HCT116 (cell line): ENCODE measurements around the gene SLC16A12. TPM values are rescaled to one million over a fixed set of nuclear protein-coding genes. Genes with fewer than 3 reads are reported as not detected.

ENCODE experiments used
- ATAC-seq: fragments of 200-7000 bp; cut with Tn5 transposase; 2 replicates; pipeline ENCODE4 v1.9.1; 2020; ENCODE audit warnings: mild to moderate bottlenecking, moderate library complexity
- BruUV-seq: library from RNA; stranded (reverse); fragments of 400-500 nt; replicated peaks from 2 replicates; lab custom pipeline; 2021; lab: Mats Ljungman, UMichigan
- CTCF ChIA-PET: fragments of 300-600 bp; sonication (Branson Sonifier 250); formaldehyde crosslinking; loops from one replicate; lab custom pipeline; 2021; ENCODE audit warnings: antibody characterized with exemption; lab: Charles Lee
- POLR2A ChIA-PET: fragments of 300-600, 350-600 bp; sonication (Branson Sonifier 250); formaldehyde crosslinking; loops from one replicate; lab custom pipeline; 2021; ENCODE audit warnings: antibody characterized with exemption; lab: Charles Lee
- RAD21 ChIA-PET, 2 experiments: fragments of 300-600 bp; sonication (Branson Sonifier 250); formaldehyde crosslinking; loops; one replicate each; lab custom pipeline; 2023; ENCODE audit warnings: low total read pairs in 2 of 2; ENCODE audit not compliant: uncharacterized antibody in 2 of 2, unreplicated experiment in 2 of 2, low non-redundant PET in 1 of 2; lab: Charles Lee
- DNase-seq: peaks from one replicate; pipeline ENCODE4 v3.0.0-alpha.2; 2010; ENCODE audit warnings: low read depth, low spot score
- H2AFZ ChIP-seq: fragments of 200-600 bp; shearing (Covaris generic), sonication (generic); 2 replicates; pipeline ENCODE4 v1.6.1; 2017; ENCODE audit warnings: low read depth, mixed run types, mixed read lengths, antibody characterized with exemption, low read length; ENCODE audit not compliant: poor library complexity, severe bottlenecking
- H3K27ac ChIP-seq: 2 replicates; pipeline ENCODE4 v1.5.1; 2012; ENCODE audit warnings: low read depth, low read length
- H3K27me3 ChIP-seq: fragments of 200-600 bp; sonication (generic); 2 replicates; pipeline ENCODE4 v1.6.1; 2016; ENCODE audit warnings: mixed run types, low read length, mixed read lengths; ENCODE audit not compliant: insufficient read depth
- H3K36me3 ChIP-seq, 2 experiments: fragments of 200-500 bp in 1 of 2; fragments of 200-600 bp in 1 of 2; sonication (Bioruptor generic) in 1 of 2; sonication (generic) in 1 of 2; 2 replicates each; pipeline versions ENCODE4 v1.5.1 to v1.6.1; 2014 to 2016; ENCODE audit warnings: low read length in 2 of 2, inconsistent platforms in 1 of 2, mixed read lengths in 1 of 2, mixed run types in 1 of 2; ENCODE audit not compliant: insufficient read depth in 2 of 2, control insufficient read depth in 1 of 2
- H3K4me1 ChIP-seq, 2 experiments: fragments of 200-600 bp in 1 of 2; sonication (generic) in 1 of 2; 2 replicates each; pipeline versions ENCODE4 v1.5.1 to v1.6.1; 2012 to 2017; ENCODE audit warnings: low read length in 2 of 2, inconsistent platforms in 1 of 2, mild to moderate bottlenecking in 1 of 2, mixed read lengths in 1 of 2, mixed run types in 1 of 2, moderate library complexity in 1 of 2; ENCODE audit not compliant: insufficient read depth in 2 of 2, control insufficient read depth in 1 of 2
- H3K4me2 ChIP-seq: fragments of 200-600 bp; sonication (generic); 2 replicates; pipeline ENCODE4 v1.6.1; 2017; ENCODE audit warnings: mixed run types, low read length, mixed read lengths
- H3K4me3 ChIP-seq, 2 experiments: fragments of 200-600 bp in 1 of 2; sonication (generic) in 1 of 2; replicated peaks in 1 of 2; 2 replicates each; pipeline ENCODE4 v1.5.1; 2011 to 2016; ENCODE audit warnings: low read length in 2 of 2, control low read depth in 1 of 2, low read depth in 1 of 2, mild to moderate bottlenecking in 1 of 2, mixed read lengths in 1 of 2, mixed run types in 1 of 2
- H3K79me2 ChIP-seq: fragments of 200-600 bp; sonication (generic); 2 replicates; pipeline ENCODE4 v1.6.1; 2017; ENCODE audit warnings: mild to moderate bottlenecking, mixed run types, low read length, moderate library complexity, mixed read lengths; ENCODE audit not compliant: insufficient read depth
- H3K9ac ChIP-seq: fragments of 200-600 bp; sonication (generic); 2 replicates; pipeline ENCODE4 v1.6.1; 2016; ENCODE audit warnings: low read length, mixed read lengths
- H3K9me2 ChIP-seq: fragments of 200-600 bp; sonication (generic), shearing (Covaris generic); 2 replicates; pipeline ENCODE4 v1.6.1; 2017; ENCODE audit warnings: mixed run types, mild to moderate bottlenecking, moderate library complexity; ENCODE audit not compliant: insufficient read depth
- H3K9me3 ChIP-seq, 2 experiments: fragments of 200-500 bp in 1 of 2; fragments of 200-600 bp in 1 of 2; sonication (Bioruptor generic) in 1 of 2; sonication (generic) in 1 of 2; 2 replicates each; pipeline ENCODE4 v1.6.1; 2014 to 2017; ENCODE audit warnings: low read length in 2 of 2, mixed read lengths in 2 of 2, inconsistent platforms in 1 of 2, low read depth in 1 of 2, mild to moderate bottlenecking in 1 of 2, mixed run types in 1 of 2, moderate library complexity in 1 of 2; ENCODE audit not compliant: control insufficient read depth in 1 of 2, insufficient read depth in 1 of 2
- H4K20me1 ChIP-seq: fragments of 200-600 bp; sonication (generic), shearing (Covaris generic); 2 replicates; pipeline ENCODE4 v1.6.1; 2017; ENCODE audit warnings: mixed run types, mild to moderate bottlenecking, moderate library complexity; ENCODE audit not compliant: insufficient read depth
- ATF3 ChIP-seq: IDR thresholded peaks from 2 replicates; pipeline ENCODE4 v1.6.1; 2012
- CBX3 ChIP-seq: IDR thresholded peaks from 2 replicates; pipeline ENCODE4 v1.6.1; 2012; ENCODE audit warnings: low read depth
- CEBPB ChIP-seq: IDR thresholded peaks from 2 replicates; pipeline ENCODE4 v1.6.1; 2012; ENCODE audit warnings: low read depth
- EGR1 ChIP-seq: IDR thresholded peaks from 2 replicates; pipeline ENCODE4 v1.6.1; 2012; ENCODE audit warnings: low read depth
- ELF1 ChIP-seq: IDR thresholded peaks from 2 replicates; pipeline ENCODE4 v1.6.1; 2012; ENCODE audit warnings: low read depth, borderline replicate concordance
- EZH2 ChIP-seq: fragments of 200-600 bp; sonication (generic); IDR thresholded peaks from 2 replicates; pipeline ENCODE4 v1.6.1; 2017; ENCODE audit warnings: antibody characterized with exemption, mixed run types
- EZH2phosphoT487 ChIP-seq: fragments of 200-600 bp; IDR thresholded peaks from 2 replicates; pipeline ENCODE4 v1.6.1; 2018; ENCODE audit warnings: antibody characterized with exemption, borderline replicate concordance
- JUND ChIP-seq: IDR thresholded peaks from 2 replicates; pipeline ENCODE4 v1.6.1; 2012
- POLR2AphosphoS5 ChIP-seq: IDR thresholded peaks from 2 replicates; pipeline ENCODE4 v1.6.1; 2011; ENCODE audit warnings: mild to moderate bottlenecking, low read depth, low read length, moderate library complexity
- RAD21 ChIP-seq: IDR thresholded peaks from 2 replicates; pipeline ENCODE4 v1.6.1; 2012; ENCODE audit warnings: low read depth, mild to moderate bottlenecking
- SP1 ChIP-seq: IDR thresholded peaks from 2 replicates; pipeline ENCODE4 v1.6.1; 2012; ENCODE audit warnings: low read depth
- SRF ChIP-seq: IDR thresholded peaks from 2 replicates; pipeline ENCODE4 v1.6.1; 2012; ENCODE audit warnings: low read depth
- TCF7L2 ChIP-seq: IDR thresholded peaks from 2 replicates; pipeline ENCODE4 v1.7.0; 2011; ENCODE audit warnings: borderline replicate concordance, inconsistent platforms; ENCODE audit not compliant: insufficient read depth, insufficient read length; ENCODE audit errors: extremely low read depth
- intact Hi-C: fragments of 100-400 bp; cut with micrococcal nuclease; formaldehyde crosslinking; loops from 2 replicates; pipeline ENCODE4 v1.10.0; 2022
- total RNA-seq: library from RNA; stranded (reverse); gene quantifications from one replicate; pipeline ENCODE4 v1.2.1, GENCODE V29; 2021; ENCODE audit not compliant: unreplicated experiment
- TF ChIP-seq, protein P1 (sequence below), 3 experiments: fragments of 200-600 bp in 1 of 3; sonication (generic) in 1 of 3; IDR thresholded peaks in 2 of 3; conservative IDR thresholded peaks in 1 of 3; 2 replicates each; pipeline ENCODE4 v1.5.1; 2012 to 2017; ENCODE audit warnings: low read depth in 2 of 3, low read length in 2 of 3, antibody characterized with exemption in 1 of 3, borderline replicate concordance in 1 of 3, control low read depth in 1 of 3, mild to moderate bottlenecking in 1 of 3, mixed read lengths in 1 of 3, mixed run types in 1 of 3, moderate library complexity in 1 of 3; ENCODE audit not compliant: insufficient read depth in 1 of 3

Gene SLC16A12
- total RNA-seq, 1 experiment from 2014 or later = not detected

DNA sequence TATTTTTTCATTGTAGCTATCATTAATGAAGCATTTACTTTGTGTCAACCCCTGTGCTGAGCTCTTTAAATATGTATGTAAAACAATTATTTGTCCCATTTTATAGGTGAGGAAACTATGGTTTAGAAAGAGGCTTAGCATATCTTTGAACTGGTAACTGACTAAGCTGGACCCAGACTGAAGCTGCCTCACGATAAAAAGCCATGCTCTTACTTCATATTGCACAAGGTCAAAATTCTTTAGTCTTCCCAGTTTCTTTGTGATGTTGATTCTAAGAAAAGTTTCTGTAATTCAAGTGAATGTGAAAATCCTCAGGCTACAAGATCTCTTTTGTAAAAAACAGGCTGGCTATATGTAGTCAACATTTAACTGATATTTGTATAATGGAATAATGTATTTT is 46.6 kb upstream of the SLC16A12 start:
- POLR2A ChIA-PET = no interaction called here
- CTCF ChIA-PET = no interaction called here
- BruUV-seq = no TSS peak

GRCh38 chr10:89580243-89580642 is 44.8 kb upstream of the SLC16A12 start:
- H3K4me2 ChIP-seq = no peak overlapping the region
- H3K4me3 ChIP-seq = no peak overlapping the region
- intact Hi-C loops = no loop called here
- no peak for DNase-seq
- no peaks in the 10 kb centered on the region for H3K9me2 ChIP-seq
- no peaks in the 10 kb centered on the region for H3K4me1 ChIP-seq
- no peak for TF ChIP-seq CEBPB
- TF ChIP-seq ELF1 = no peak
- TF ChIP-seq SRF = no peak
- TF ChIP-seq TCF7L2 = no peak
- TF ChIP-seq EZH2phosphoT487 = no peak
- no peak for TF ChIP-seq POLR2AphosphoS5
- TF ChIP-seq ATF3 = no peak
- no peak for TF ChIP-seq EGR1
- TF ChIP-seq EZH2 = no peak
- TF ChIP-seq SP1 = no peak
- TF ChIP-seq, all 23 proteins: peak for 0
- Histone ChIP-seq H3K36me3 (no peaks in the 10 kb centered on the region), H3K9me3 (no peaks in the 10 kb centered on the region), H3K9ac (no peak overlapping the region), H3K79me2 (no peaks in the 10 kb centered on the region), H3K27me3 (no peaks in the 10 kb centered on the region), H2AFZ (no peak overlapping the region), H4K20me1 (no peaks in the 10 kb centered on the region), H3K27ac (no peak overlapping the region)
- BruUV-seq = no TSS peak
- ChIA-PET POLR2A (no interaction called here), RAD21 (no interaction called here), CTCF (no interaction called here)
- ATAC-seq = no peak

More for the DNA sequence above, 46.6 kb upstream of the SLC16A12 start:
- Histone ChIP-seq H3K27ac (no peak overlapping the region), H4K20me1 (no peaks in the 10 kb centered on the region), H3K4me2 (no peak overlapping the region), H2AFZ (no peak overlapping the region), H3K9ac (no peak overlapping the region), H3K9me2 (no peaks in the 10 kb centered on the region), H3K36me3 (no peaks in the 10 kb centered on the region), H3K9me3 (no peaks in the 10 kb centered on the region), H3K4me1 (no peaks in the 10 kb centered on the region), H3K27me3 (no peaks in the 10 kb centered on the region), H3K4me3 (no peak overlapping the region), H3K79me2 (no peaks in the 10 kb centered on the region)
- ATAC-seq (no peak), DNase-seq (no peak)
- intact Hi-C loops = no loop called here
- no peak for TF ChIP-seq RAD21
- TF ChIP-seq, protein P1, sequence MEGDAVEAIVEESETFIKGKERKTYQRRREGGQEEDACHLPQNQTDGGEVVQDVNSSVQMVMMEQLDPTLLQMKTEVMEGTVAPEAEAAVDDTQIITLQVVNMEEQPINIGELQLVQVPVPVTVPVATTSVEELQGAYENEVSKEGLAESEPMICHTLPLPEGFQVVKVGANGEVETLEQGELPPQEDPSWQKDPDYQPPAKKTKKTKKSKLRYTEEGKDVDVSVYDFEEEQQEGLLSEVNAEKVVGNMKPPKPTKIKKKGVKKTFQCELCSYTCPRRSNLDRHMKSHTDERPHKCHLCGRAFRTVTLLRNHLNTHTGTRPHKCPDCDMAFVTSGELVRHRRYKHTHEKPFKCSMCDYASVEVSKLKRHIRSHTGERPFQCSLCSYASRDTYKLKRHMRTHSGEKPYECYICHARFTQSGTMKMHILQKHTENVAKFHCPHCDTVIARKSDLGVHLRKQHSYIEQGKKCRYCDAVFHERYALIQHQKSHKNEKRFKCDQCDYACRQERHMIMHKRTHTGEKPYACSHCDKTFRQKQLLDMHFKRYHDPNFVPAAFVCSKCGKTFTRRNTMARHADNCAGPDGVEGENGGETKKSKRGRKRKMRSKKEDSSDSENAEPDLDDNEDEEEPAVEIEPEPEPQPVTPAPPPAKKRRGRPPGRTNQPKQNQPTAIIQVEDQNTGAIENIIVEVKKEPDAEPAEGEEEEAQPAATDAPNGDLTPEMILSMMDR (IDR thresholded peaks at IDR 0.05 in 2 of 3, conservative IDR thresholded peaks at IDR 0.05 in 1 of 3; ENCODE audit: borderline replicate concordance in 1 of 3, insufficient read depth in 1 of 3, low read depth in 2 of 3, low read length in 2 of 3) = no peak
- no peak for TF ChIP-seq CBX3
- no peak for TF ChIP-seq ELF1
- TF ChIP-seq EZH2 = no peak
- no peak for TF ChIP-seq JUND
- RAD21 ChIA-PET = no interaction called here
